GM13977 (cell line): Measurements from ENCODE around the gene CNNM1.

Experiments used
- DNase-seq: peaks from one replicate; pipeline ENCODE4 v3.0.0; 2012; ENCODE audit warnings: low spot score
- in situ Hi-C: fragments of 300-500 bp; cut with MboI; formaldehyde crosslinking; loops from one replicate; pipeline ENCODE4 v1.12.0; 2022; ENCODE audit warnings: low sequenced_read_pairs, low pct_unique_long_range_greater_than_20kb, mixed read lengths, inconsistent platforms; ENCODE audit not compliant: unreplicated experiment
- TF ChIP-seq, protein P1 (sequence below): IDR thresholded peaks from 2 replicates; pipeline ENCODE4 v1.5.1; 2012; ENCODE audit warnings: mild to moderate bottlenecking, control low read depth; ENCODE audit not compliant: insufficient read depth; ENCODE audit errors: extremely low read depth, missing control alignments

Gene CNNM1

DNA sequence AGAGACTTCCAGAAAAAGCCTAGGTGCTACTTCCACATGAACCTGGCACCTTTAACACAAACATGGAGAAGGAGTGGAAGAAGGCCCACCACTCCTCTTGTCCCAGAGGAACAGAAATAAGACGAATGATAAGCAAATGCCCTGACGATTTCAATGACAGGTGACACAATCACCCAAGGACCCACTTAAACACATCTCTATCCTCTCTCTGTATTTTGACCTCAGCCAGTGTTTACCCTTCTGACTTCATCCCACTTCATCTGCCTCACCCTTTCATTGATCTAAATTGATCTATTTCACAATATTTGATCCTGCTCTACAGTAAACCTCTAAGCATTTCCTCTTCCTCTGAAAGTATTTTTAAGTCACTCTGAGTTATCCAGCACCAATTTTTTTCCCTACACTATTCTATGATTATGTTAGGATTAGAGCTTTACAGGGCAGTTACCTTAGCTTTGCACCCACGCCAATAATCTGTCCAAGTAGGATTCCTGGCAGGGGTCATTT is 92.1 kb downstream of the CNNM1 start:
- in situ Hi-C loops, result no loop called here
- TF ChIP-seq, protein P1, sequence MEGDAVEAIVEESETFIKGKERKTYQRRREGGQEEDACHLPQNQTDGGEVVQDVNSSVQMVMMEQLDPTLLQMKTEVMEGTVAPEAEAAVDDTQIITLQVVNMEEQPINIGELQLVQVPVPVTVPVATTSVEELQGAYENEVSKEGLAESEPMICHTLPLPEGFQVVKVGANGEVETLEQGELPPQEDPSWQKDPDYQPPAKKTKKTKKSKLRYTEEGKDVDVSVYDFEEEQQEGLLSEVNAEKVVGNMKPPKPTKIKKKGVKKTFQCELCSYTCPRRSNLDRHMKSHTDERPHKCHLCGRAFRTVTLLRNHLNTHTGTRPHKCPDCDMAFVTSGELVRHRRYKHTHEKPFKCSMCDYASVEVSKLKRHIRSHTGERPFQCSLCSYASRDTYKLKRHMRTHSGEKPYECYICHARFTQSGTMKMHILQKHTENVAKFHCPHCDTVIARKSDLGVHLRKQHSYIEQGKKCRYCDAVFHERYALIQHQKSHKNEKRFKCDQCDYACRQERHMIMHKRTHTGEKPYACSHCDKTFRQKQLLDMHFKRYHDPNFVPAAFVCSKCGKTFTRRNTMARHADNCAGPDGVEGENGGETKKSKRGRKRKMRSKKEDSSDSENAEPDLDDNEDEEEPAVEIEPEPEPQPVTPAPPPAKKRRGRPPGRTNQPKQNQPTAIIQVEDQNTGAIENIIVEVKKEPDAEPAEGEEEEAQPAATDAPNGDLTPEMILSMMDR, result no peak
- no peak for DNase-seq

GRCh38 chr10:99422529-99423096 is 93.5 kb downstream of the CNNM1 start:
- DNase-seq, result no peak
- in situ Hi-C loops, result no loop called here
- TF ChIP-seq, protein P1, result no peak

DNA sequence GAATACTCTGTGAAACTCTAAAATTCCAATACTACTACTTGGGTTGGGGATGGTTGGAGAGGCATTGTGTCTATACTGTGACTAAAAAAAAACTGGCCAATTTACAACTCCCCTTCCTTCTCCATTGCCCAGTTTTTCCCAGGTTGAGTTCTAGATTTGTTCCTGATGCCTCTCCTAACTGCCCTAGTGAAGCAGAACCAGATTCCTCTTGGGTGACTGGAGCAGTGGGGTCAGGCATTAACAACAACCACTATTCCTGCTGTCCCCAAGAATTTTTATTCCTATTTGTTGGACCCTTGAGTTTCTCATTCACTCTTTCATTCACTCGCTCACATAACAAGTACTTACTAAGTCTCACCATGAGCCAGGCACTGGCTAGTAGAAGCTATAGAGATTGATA is 95.5 kb downstream of the CNNM1 start:
- no peak for DNase-seq
- TF ChIP-seq, protein P1, result no peak
- in situ Hi-C loops, result loop anchor here (25.0 kb wide), 1 partner anchor 288 kb away; no protein-coding TSS in a partner anchor

GRCh38 chr10:99425204-99425603 is 96.0 kb downstream of the CNNM1 start:
- no peak for DNase-seq
- TF ChIP-seq, protein P1, result no peak
- in situ Hi-C loops, result loop anchor here (25.0 kb wide), 1 partner anchor 287 kb away; no protein-coding TSS in a partner anchor

DNA sequence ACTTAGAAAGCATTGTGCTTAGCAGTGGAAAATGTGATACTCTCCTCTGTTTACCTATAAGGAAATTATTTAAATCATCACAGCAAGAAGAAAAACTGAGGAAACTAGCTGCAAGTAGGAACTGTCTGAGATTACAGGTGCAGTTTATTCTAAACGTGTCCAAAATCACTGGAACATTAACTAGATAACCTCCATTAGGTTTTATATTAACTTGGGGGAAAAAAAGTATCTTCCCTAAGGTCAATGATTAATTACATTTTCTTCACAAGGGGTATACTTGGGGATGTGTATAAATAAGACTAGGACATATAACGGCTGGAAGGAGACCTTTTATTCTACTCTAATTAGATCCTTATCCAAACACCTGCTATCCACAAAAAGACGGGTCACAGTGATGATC is 97.5 kb downstream of the CNNM1 start:
- in situ Hi-C loops, result loop anchor here (25.0 kb wide), 1 partner anchor 286 kb away; no protein-coding TSS in a partner anchor
- TF ChIP-seq, protein P1, result no peak

GRCh38 chr10:99427566-99428190 is 98.5 kb downstream of the CNNM1 start:
- TF ChIP-seq, protein P1, result no peak
- no peak for DNase-seq
- in situ Hi-C loops, result loop anchor here (25.0 kb wide), 1 partner anchor 285 kb away; no protein-coding TSS in a partner anchor

More for the DNA sequence above, 97.5 kb downstream of the CNNM1 start:
- no peak for DNase-seq
